Iris pigment epithelial cell (primary cell): ENCODE measurements around the gene VTN.
A peak's percentile ranks its signal among the peaks of the same experiment; 100 is the strongest.

Experiments used
- DNase-seq: peaks from one replicate; pipeline ENCODE4 v3.0.0-alpha.2; 2011; ENCODE audit warnings: low read depth

VTN gene

GRCh38 chr17:28395426-28395825 lies 25.3 kb upstream of the VTN start:
- no peak for DNase-seq

- peak; percentile 43 for DNase-seq
Measured at GRCh38 chr17:28394337-28395116, 24.4 kb upstream of the VTN start.

GRCh38 chr17:28392491-28392890 lies 22.4 kb upstream of the VTN start:
- DNase-seq: no peak

GRCh38 chr17:28391401-28391800 lies 21.3 kb upstream of the VTN start:
- no peak for DNase-seq

GRCh38 chr17:28390984-28391383 lies 20.9 kb upstream of the VTN start:
- no peak for DNase-seq

- DNase-seq: no peak
Measured at GRCh38 chr17:28390563-28390962, 20.5 kb upstream of the VTN start.

GRCh38 chr17:28390141-28390540 lies 20.0 kb upstream of the VTN start:
- no peak for DNase-seq

GRCh38 chr17:28388106-28388505 lies 18.0 kb upstream of the VTN start:
- DNase-seq: no peak

GRCh38 chr17:28386391-28386790 lies 16.3 kb upstream of the VTN start:
- no peak for DNase-seq

- no peak for DNase-seq
Measured at GRCh38 chr17:28385406-28385805, 15.3 kb upstream of the VTN start.

GRCh38 chr17:28385037-28385400 lies 14.9 kb upstream of the VTN start:
- DNase-seq: no peak

GRCh38 chr17:28384281-28385036 lies 14.4 kb upstream of the VTN start:
- DNase-seq: no peak

GRCh38 chr17:28381141-28381825 lies 11.2 kb upstream of the VTN start:
- DNase-seq: no peak

- DNase-seq: peak; percentile 78
Measured at GRCh38 chr17:28379814-28380801, 10.0 kb upstream of the VTN start.

GRCh38 chr17:28372945-28373274 lies 2.8 kb upstream of the VTN start:
- no peak for DNase-seq

- no peak for DNase-seq
Measured at GRCh38 chr17:28372203-28372944, 2.3 kb upstream of the VTN start.

GRCh38 chr17:28371245-28372202 lies 1.4 kb upstream of the VTN start, which contains the start of gene SARM1:
Gene SARM1 (plus strand): TSS chr17:28371694. CDS start chr17:28372033, 339 bp downstream.
- peak; percentile 81 for DNase-seq

- DNase-seq: no peak
Measured at GRCh38 chr17:28370744-28371103, 617 bp upstream of the VTN start.

GRCh38 chr17:28369684-28370034 lies 448 bp downstream of the VTN start:
- DNase-seq: no peak
